Ovary (tissue), 9 donors: ENCODE measurements around the gene PTX4. TPM values are rescaled to one million over a fixed set of nuclear protein-coding genes. Genes with fewer than 3 reads are reported as not detected.

ENCODE experiments used
- DNase-seq, 5 donors: peaks; one replicate each; pipeline ENCODE4 v3.0.0-alpha.2; 2019 to 2020
- H3K27ac ChIP-seq, 2 donors: fragments of 200-600 bp; one replicate each; pipeline versions ENCODE4 v1.5.1 to v1.8.0; 2019 to 2022
- H3K27me3 ChIP-seq: fragments of 200-600 bp; one replicate; pipeline ENCODE4 v1.8.0; 2022
- H3K36me3 ChIP-seq: fragments of 200-600 bp; sonication (generic); one replicate; pipeline ENCODE4 v1.5.1; 2019
- H3K4me1 ChIP-seq: one replicate; pipeline ENCODE4 v1.8.1; 2013; ENCODE audit warnings: mild to moderate bottlenecking, moderate library complexity; ENCODE audit not compliant: insufficient read depth
- H3K4me3 ChIP-seq: fragments of 200-600 bp; sonication (generic); one replicate; pipeline ENCODE4 v1.5.1; 2017
- H3K9me3 ChIP-seq, 2 donors: fragments of 200-600 bp in 1 of 2; sonication (generic) in 1 of 2; one replicate each; pipeline versions ENCODE4 v1.5.1 to v1.8.1; 2013 to 2019; ENCODE audit warnings: mild to moderate bottlenecking in 1 of 2, moderate library complexity in 1 of 2
- EP300 ChIP-seq: sonication (generic); formaldehyde crosslinking; IDR thresholded peaks from one replicate; pipeline ENCODE4 v1.6.1; 2017; ENCODE audit warnings: antibody characterized with exemption
- POLR2A ChIP-seq: fragments of 450-650 bp; IDR thresholded peaks from one replicate; pipeline ENCODE4 v1.6.1; 2017; ENCODE audit warnings: antibody characterized with exemption, mild to moderate bottlenecking, moderate library complexity
- WGBS, 3 donors: extraction: QIAGEN DNeasy Blood & Tissue Kit in 1 of 3; methylation state at CpG; one replicate each; pipeline versions ENCODE4 v1.1.5 to v1.1.7; 2013 to 2017; 5-methylcytosine and 5-hydroxymethylcytosine counted together
- intact Hi-C, 4 donors: fragments of 100-400 bp; cut with DNase I; formaldehyde crosslinking; loops; one replicate each; pipeline versions ENCODE4 v1.11.0 to v1.15.1; 2022 to 2023
- polyA plus RNA-seq, 2 donors: library from polyadenylated mRNA; stranded (reverse); fragments of 200-250 nt in 1 of 2; fragments of 350-450 nt in 1 of 2; fragmentation: Illumina TruSeq in 1 of 2; extraction: RNeasy Lipid Tissue Mini Kit (QIAGEN cat#74804) in 1 of 2; gene quantifications; one replicate each; pipeline ENCODE4 v1.2.3, GENCODE V29; 2013 to 2014
- total RNA-seq, 7 donors: library from RNA; depleted of rRNA in 2 of 7; stranded (reverse); fragments of >200 nt in 2 of 7; fragmentation: NEBNext Ultra II Directional in 3 of 7; extraction: Animal tissue kit (Norgen Biotek cat#: 25700) in 3 of 7; gene quantifications; one replicate each; pipeline versions ENCODE4 v1.1.0 to v1.2.4, GENCODE V29; 2016 to 2023
- TF ChIP-seq, protein P1 (sequence below), 3 donors: fragments of 450-650 bp in 2 of 3; fragments of 200-600 bp in 1 of 3; IDR thresholded peaks; one replicate each; pipeline versions ENCODE4 v1.5.1 to v1.8.0; 2016 to 2022; ENCODE audit warnings: antibody characterized with exemption in 3 of 3, mild to moderate bottlenecking in 1 of 3
- donor health status: DM: no; HTN: no; CAD: no; lungs with moderate emphysema.
- donor health status: DM: no; HTN: no; CAD: no.
- donor health status: Bipolar disorder and iron deficiency.
- donor health status: DM: yes; HTN: yes; CAD: no.
- donor health status: DM: no; HTN: no; CAD: no.
- donor health status: DM: yes; HTN: yes; CAD: no.

Gene PTX4
- total and polyA plus RNA-seq, 9 donors, result 0.05 to 0.40 (median 0.15) TPM; not detected in 6

- Histone ChIP-seq H3K4me3 (no peak overlapping the region), H3K27ac (no peak overlapping the region), H3K4me1 (no peaks in the 10 kb centered on the region), H3K36me3 (no peaks in the 10 kb centered on the region), H3K9me3 (no peaks in the 10 kb centered on the region), H3K27me3 (no peaks in the 10 kb centered on the region)
- intact Hi-C loops, result no loop called here
- WGBS, 3 donors, result 91 to 93% (median 93%) methylated on average over 25 of the region's 25 CpGs
- TF ChIP-seq EP300 (no peak), POLR2A (no peak)
- TF ChIP-seq, protein P1, sequence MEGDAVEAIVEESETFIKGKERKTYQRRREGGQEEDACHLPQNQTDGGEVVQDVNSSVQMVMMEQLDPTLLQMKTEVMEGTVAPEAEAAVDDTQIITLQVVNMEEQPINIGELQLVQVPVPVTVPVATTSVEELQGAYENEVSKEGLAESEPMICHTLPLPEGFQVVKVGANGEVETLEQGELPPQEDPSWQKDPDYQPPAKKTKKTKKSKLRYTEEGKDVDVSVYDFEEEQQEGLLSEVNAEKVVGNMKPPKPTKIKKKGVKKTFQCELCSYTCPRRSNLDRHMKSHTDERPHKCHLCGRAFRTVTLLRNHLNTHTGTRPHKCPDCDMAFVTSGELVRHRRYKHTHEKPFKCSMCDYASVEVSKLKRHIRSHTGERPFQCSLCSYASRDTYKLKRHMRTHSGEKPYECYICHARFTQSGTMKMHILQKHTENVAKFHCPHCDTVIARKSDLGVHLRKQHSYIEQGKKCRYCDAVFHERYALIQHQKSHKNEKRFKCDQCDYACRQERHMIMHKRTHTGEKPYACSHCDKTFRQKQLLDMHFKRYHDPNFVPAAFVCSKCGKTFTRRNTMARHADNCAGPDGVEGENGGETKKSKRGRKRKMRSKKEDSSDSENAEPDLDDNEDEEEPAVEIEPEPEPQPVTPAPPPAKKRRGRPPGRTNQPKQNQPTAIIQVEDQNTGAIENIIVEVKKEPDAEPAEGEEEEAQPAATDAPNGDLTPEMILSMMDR (IDR thresholded peaks at IDR 0.05), result no peak
- no peak for DNase-seq
Measured at GRCh38 chr16:1449201-1449788, 39.4 kb downstream of the PTX4 start.

- intact Hi-C loops, result no loop called here
- no peak for TF ChIP-seq POLR2A
- TF ChIP-seq, protein P1 (IDR thresholded peaks at IDR 0.05), result no peak
- no peak for TF ChIP-seq EP300
- Histone ChIP-seq H3K9me3 (no peaks in the 10 kb centered on the region), H3K4me1 (peaks cover 2% of the 10 kb centered on the region), H3K27me3 (no peaks in the 10 kb centered on the region), H3K36me3 (no peaks in the 10 kb centered on the region), H3K27ac (no peak overlapping the region), H3K4me3 (no peak overlapping the region)
- WGBS, 3 donors, result 92 to 94% (median 93%) methylated on average over 30 of the region's 30 CpGs
- no peak for DNase-seq
Measured at GRCh38 chr16:1448536-1449116, 40.1 kb downstream of the PTX4 start.

DNA sequence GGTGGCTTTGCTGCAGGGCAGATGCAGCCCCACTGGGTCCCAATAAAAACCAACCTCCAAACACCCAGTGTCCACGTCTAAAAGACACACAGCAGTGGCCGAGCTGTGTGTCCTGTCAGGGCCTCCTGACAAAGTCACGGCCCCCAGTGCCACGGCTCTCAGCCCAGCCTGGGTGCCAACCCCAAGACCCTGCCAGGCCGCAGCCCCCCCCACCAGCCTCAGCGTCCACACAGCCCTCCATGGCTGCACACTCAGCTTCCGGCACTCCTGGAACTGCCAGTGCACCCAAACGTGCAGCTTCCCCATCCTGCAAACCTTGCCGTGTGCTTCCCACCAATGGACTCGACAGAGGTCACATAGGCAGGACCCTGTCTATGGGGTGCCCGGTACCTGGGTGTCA is 40.8 kb downstream of the PTX4 start:
- Histone ChIP-seq H3K27ac (no peak overlapping the region), H3K4me1 (peaks cover 3% of the 10 kb centered on the region), H3K4me3 (no peak overlapping the region), H3K36me3 (no peaks in the 10 kb centered on the region), H3K27me3 (no peaks in the 10 kb centered on the region), H3K9me3 (no peaks in the 10 kb centered on the region)
- intact Hi-C loops, result no loop called here
- WGBS, 3 donors, result 87 to 91% (median 89%) methylated on average over 11 of the region's 11 CpGs
- TF ChIP-seq EP300 (no peak), POLR2A (no peak)
- TF ChIP-seq, protein P1 (IDR thresholded peaks at IDR 0.05), result no peak
- no peak for DNase-seq

DNA sequence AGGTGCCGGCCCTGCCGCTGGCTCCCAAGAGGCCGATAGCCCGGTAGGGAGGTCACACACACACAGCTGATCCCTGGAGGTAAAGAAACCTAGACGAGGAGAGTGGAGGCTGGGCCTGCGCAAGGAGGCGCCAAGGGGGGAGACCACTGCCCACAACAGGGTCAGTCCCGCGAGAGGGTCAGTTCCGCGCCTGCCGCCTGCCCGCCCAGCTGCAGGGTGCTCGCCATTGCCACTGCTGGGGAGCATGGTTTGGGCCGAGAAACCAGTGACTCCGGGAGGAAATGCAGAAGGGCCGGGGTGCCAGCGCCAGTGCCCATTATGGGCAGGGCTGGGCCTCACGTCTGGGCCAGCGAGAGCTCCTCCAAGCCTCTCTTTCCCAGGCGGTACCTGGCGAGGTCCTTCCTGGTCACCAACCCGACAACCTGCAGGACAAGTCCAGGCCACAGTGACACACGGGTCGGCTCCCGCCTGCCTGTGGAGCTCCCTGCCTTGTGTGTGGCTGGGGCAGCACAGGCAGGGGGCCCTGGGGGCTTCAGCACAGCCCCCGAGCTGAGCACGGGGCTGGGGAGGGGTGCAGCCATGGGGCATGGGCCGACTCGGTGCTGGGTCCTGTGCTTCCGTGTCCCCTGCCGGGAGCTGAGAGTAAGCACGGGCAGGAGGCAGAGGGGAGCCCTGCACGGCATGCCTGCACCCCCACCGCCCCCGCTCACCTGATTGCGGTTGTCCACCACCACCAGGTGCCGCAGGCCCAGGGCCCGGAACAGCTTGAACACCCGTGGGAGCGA is 42.3 kb downstream of the PTX4 start:
- no peaks in the 10 kb centered on the region for H3K36me3 ChIP-seq
- TF ChIP-seq EP300 (no peak), POLR2A (no peak)
- TF ChIP-seq, protein P1 (IDR thresholded peaks at IDR 0.05), result no peak
- DNase-seq, result no peak
- H3K4me1 ChIP-seq, result peaks cover 3% of the 10 kb centered on the region
- H3K27me3 ChIP-seq, result no peaks in the 10 kb centered on the region
- intact Hi-C loops, result no loop called here
- H3K9me3 ChIP-seq, result no peaks in the 10 kb centered on the region
- WGBS, 3 donors, result 84 to 89% (median 88%) methylated on average over 37 to 41 of the region's 41 CpGs
- no peak overlapping the region for H3K27ac ChIP-seq
- no peak overlapping the region for H3K4me3 ChIP-seq
